ENCODE results near the gene MXD3.
"Not testable (repeated sequence)": the region's sequence is repeated elsewhere in the genome, so short reads cannot be mapped to it uniquely, and the experiment has no call there.

GRCh38 chr5:177306103-177306640 is 5.5 kb downstream of the MXD3 start:
- TF ChIP-seq, protein P1, sequence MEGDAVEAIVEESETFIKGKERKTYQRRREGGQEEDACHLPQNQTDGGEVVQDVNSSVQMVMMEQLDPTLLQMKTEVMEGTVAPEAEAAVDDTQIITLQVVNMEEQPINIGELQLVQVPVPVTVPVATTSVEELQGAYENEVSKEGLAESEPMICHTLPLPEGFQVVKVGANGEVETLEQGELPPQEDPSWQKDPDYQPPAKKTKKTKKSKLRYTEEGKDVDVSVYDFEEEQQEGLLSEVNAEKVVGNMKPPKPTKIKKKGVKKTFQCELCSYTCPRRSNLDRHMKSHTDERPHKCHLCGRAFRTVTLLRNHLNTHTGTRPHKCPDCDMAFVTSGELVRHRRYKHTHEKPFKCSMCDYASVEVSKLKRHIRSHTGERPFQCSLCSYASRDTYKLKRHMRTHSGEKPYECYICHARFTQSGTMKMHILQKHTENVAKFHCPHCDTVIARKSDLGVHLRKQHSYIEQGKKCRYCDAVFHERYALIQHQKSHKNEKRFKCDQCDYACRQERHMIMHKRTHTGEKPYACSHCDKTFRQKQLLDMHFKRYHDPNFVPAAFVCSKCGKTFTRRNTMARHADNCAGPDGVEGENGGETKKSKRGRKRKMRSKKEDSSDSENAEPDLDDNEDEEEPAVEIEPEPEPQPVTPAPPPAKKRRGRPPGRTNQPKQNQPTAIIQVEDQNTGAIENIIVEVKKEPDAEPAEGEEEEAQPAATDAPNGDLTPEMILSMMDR (IDR thresholded peaks at IDR 0.05): not testable (repeated sequence)
- not testable (repeated sequence) for TF ChIP-seq EZH2 (IDR thresholded peaks at IDR 0.05; ENCODE audit: borderline replicate concordance, insufficient read depth, low read depth, low read length, poor library complexity, severe bottlenecking)

Data from B cell (primary cell).